Natural killer cell (primary cell): ENCODE measurements around the gene CEBPG. TPM values are rescaled to one million over a fixed set of nuclear protein-coding genes. Genes with fewer than 3 reads are reported as not detected.

Experiments
- ATAC-seq, 3 donors: fragments of 150-1000 bp in 2 of 3; fragments of 200-7000 bp in 1 of 3; cut with Tn5 transposase; 1 replicate in 1 of 3; 2 replicates in 2 of 3; pipeline ENCODE4 v1.10.0; 2021; ENCODE audit warnings: mild to moderate bottlenecking in 2 of 3, moderate library complexity in 2 of 3
- DNase-seq, 2 donors: peaks; one replicate each; pipeline versions ENCODE4 v3.0.0 to v3.0.0-alpha.2; 2013 to 2021; ENCODE audit warnings: mixed read lengths in 1 of 2
- H3K27ac ChIP-seq: one replicate; pipeline ENCODE4 v1.5.1; 2013; ENCODE audit warnings: mild to moderate bottlenecking, low read length
- H3K27me3 ChIP-seq: one replicate; pipeline ENCODE4 v1.6.1; 2013; ENCODE audit warnings: low read length; ENCODE audit not compliant: control insufficient read depth, insufficient read depth
- H3K36me3 ChIP-seq: one replicate; pipeline ENCODE4 v1.6.1; 2013; ENCODE audit warnings: low read length; ENCODE audit not compliant: control insufficient read depth, insufficient read depth
- H3K4me1 ChIP-seq: one replicate; pipeline ENCODE4 v1.6.1; 2013; ENCODE audit warnings: low read length; ENCODE audit not compliant: control insufficient read depth, insufficient read depth
- H3K4me3 ChIP-seq: one replicate; pipeline ENCODE4 v1.5.1; 2013; ENCODE audit warnings: low read length
- H3K9me3 ChIP-seq: one replicate; pipeline ENCODE4 v1.6.1; 2013; ENCODE audit warnings: low read length; ENCODE audit not compliant: control insufficient read depth, insufficient read depth
- H3K27ac Mint-ChIP-seq, 2 donors: one replicate each; pipeline ENCODE4 v1.8.0; 2022; ENCODE audit warnings: mild to moderate bottlenecking in 2 of 2, mixed read lengths in 2 of 2, moderate library complexity in 1 of 2
- H3K27me3 Mint-ChIP-seq, 2 donors: one replicate each; pipeline ENCODE4 v1.8.0; 2022; ENCODE audit warnings: low read depth in 2 of 2, mixed read lengths in 2 of 2
- H3K36me3 Mint-ChIP-seq: one replicate; pipeline ENCODE4 v1.8.0; 2022; ENCODE audit warnings: mixed read lengths
- H3K4me1 Mint-ChIP-seq, 2 donors: one replicate each; pipeline ENCODE4 v1.8.0; 2022; ENCODE audit warnings: mixed read lengths in 2 of 2
- H3K4me3 Mint-ChIP-seq: one replicate; pipeline ENCODE4 v1.8.0; 2022; ENCODE audit warnings: mild to moderate bottlenecking, moderate library complexity, mixed read lengths
- H3K9me3 Mint-ChIP-seq, 2 donors: one replicate each; pipeline ENCODE4 v1.8.0; 2022; ENCODE audit warnings: mixed read lengths in 2 of 2
- CTCF ChIP-seq: fragments of 200-600 bp; IDR thresholded peaks from one replicate; pipeline ENCODE4 v1.8.0; 2022; ENCODE audit warnings: antibody characterized with exemption
- WGBS: methylation state at CpG from one replicate; pipeline ENCODE4 v1.1.7; 2013; ENCODE audit warnings: missing lambda C conversion rate; ENCODE audit not compliant: insufficient coverage; 5-methylcytosine and 5-hydroxymethylcytosine counted together
- intact Hi-C: fragments of 100-400 bp; cut with micrococcal nuclease; formaldehyde crosslinking; loops from one replicate; pipeline ENCODE4 v1.14.2; 2022
- total RNA-seq, 4 donors: library from RNA; stranded (reverse); fragments of 120-200 nt in 1 of 4; gene quantifications; one replicate each; pipeline versions ENCODE4 v1.2.3 to v1.2.4, GENCODE V29; 2013 to 2022

The CEBPG gene
- total RNA-seq, 3 donors from 2014 or later (not counting 1 experiment from before 2014, with no cell fraction given): 22.3 to 28.1 (median 23.9) TPM

DNA sequence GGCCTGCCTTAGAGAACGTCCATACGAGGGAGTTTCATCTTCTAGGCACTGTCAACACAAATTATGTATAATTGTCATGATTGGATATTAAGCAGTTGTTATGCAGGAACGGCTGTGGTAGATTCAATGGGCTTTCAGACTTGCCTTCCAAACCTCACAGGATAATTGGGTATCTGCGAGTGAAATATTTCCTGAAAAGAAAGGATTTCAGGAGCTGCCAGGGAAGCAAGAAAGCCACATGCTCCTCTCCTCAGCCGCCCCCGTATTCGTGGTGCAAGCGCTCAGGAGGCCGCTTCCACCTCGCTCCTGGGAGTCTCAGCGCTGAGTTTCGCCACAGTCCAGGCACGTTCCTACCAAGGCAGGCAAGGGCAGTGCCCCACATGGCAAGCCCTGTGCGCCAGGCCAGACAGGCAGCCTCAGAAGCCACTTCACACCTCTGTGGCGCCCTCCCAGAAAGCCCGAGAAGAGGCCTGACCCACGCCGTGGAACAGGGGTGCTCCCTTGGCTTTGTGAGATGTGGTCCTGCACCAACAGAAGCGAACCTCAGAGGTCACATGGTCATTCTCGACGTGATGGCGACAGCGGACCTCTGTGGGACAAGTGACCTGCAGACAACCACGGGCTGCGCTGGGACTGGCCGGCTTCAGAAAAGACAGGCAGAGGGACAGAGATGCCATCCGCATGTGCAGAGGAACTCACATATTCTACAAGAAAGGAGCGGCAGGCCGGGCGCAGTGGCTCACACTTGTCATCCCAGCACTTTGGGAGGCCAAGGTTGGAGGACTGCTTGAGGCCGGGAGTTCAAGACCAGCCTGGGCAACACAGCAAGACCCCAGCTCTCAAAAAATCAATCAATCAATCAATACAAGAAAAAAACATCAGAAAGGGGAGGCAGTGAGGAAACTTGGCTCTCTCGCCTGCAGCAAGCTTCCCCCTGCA is 41.4 kb downstream of the CEBPG start:
- Mint-ChIP-seq H3K27ac (no peak overlapping the region), H3K4me3 (no peak overlapping the region), H3K4me1 (peaks cover 7 to 8% of the 10 kb centered on the region in 2 donors), H3K27me3 (no peaks in the 10 kb centered on the region), H3K36me3 (no peaks in the 10 kb centered on the region), H3K9me3 (no peaks in the 10 kb centered on the region)
- DNase-seq (no peak), ATAC-seq (no peak)
- no peak overlapping the region for H3K4me3 ChIP-seq
- 92% methylated on average over 32 of the region's 32 CpGs for WGBS
- H3K27ac ChIP-seq: no peak overlapping the region
- no peaks in the 10 kb centered on the region for H3K36me3 ChIP-seq
- intact Hi-C loops: no loop called here
- no peaks in the 10 kb centered on the region for H3K9me3 ChIP-seq
- no peaks in the 10 kb centered on the region for H3K27me3 ChIP-seq
- H3K4me1 ChIP-seq: peaks cover 6% of the 10 kb centered on the region
- no peak for TF ChIP-seq CTCF

- Histone ChIP-seq H3K4me1 (peaks cover 6% of the 10 kb centered on the region), H3K27ac (no peak overlapping the region), H3K9me3 (no peaks in the 10 kb centered on the region), H3K4me3 (no peak overlapping the region), H3K36me3 (no peaks in the 10 kb centered on the region), H3K27me3 (no peaks in the 10 kb centered on the region)
- Mint-ChIP-seq H3K27me3 (no peaks in the 10 kb centered on the region), H3K4me1 (peaks cover 7 to 8% of the 10 kb centered on the region in 2 donors), H3K36me3 (no peaks in the 10 kb centered on the region), H3K9me3 (no peaks in the 10 kb centered on the region), H3K27ac (no peak overlapping the region), H3K4me3 (peak overlapping the region; percentile 73)
- ATAC-seq (peak; percentile 63 to 89 (median 87)), DNase-seq (peak; percentile 47 to 72)
- intact Hi-C loops: no loop called here
- peak; percentile 48 for TF ChIP-seq CTCF
- WGBS: 49% methylated on average over 27 of the region's 27 CpGs
Measured at GRCh38 chr19:33416307-33417215, 43.1 kb downstream of the CEBPG start.

GRCh38 chr19:33417751-33418150 is 44.2 kb downstream of the CEBPG start:
- ATAC-seq: no peak
- H3K4me1 ChIP-seq: peaks cover 6% of the 10 kb centered on the region
- Mint-ChIP-seq H3K4me3 (no peak overlapping the region), H3K4me1 (peaks cover 7 to 8% of the 10 kb centered on the region in 2 donors), H3K9me3 (no peaks in the 10 kb centered on the region), H3K27me3 (no peaks in the 10 kb centered on the region), H3K36me3 (no peaks in the 10 kb centered on the region), H3K27ac (no peak overlapping the region)
- no peak overlapping the region for H3K4me3 ChIP-seq
- TF ChIP-seq CTCF: no peak
- no peaks in the 10 kb centered on the region for H3K9me3 ChIP-seq
- H3K36me3 ChIP-seq: no peaks in the 10 kb centered on the region
- no peak for DNase-seq
- WGBS: 92% methylated on average over 14 of the region's 14 CpGs
- intact Hi-C loops: no loop called here
- no peaks in the 10 kb centered on the region for H3K27me3 ChIP-seq
- no peak overlapping the region for H3K27ac ChIP-seq
